OCI-LY7 (cell line): ENCODE measurements around the gene CARD14.

Experiments
- EZH2phosphoT487 ChIP-seq: fragments of 200-600 bp; sonication (generic); IDR thresholded peaks from 2 replicates; pipeline ENCODE4 v1.6.1; 2018; ENCODE audit warnings: low read depth, borderline replicate concordance, mild to moderate bottlenecking, mixed run types, antibody characterized with exemption, low read length, moderate library complexity, mixed read lengths
- TF ChIP-seq, protein P1 (sequence below): fragments of 200-600 bp; sonication (generic); conservative IDR thresholded peaks from 2 replicates; pipeline ENCODE4 v1.5.1; 2014; ENCODE audit warnings: mild to moderate bottlenecking, antibody characterized with exemption, low read length, moderate library complexity, mixed read lengths

DNA sequence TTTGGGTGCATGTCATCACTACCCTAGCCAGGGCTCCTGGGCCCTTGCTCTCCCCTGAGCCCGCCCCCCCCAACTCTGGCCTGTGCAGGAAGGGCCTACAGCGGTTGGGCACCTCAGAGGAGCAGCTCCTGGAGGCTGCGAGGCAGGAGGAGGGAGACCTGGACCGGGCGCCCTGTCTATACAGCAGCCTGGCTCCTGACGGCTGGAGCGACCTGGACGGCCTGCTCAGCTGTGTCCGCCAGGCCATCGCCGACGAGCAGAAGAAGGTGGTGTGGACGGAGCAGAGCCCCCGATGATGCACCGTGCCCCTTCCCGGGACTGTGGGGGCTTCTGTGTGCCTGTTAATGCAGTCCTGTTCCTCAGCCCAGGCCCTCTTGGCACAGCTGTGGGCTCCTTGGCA lies 38.2 kb downstream of the CARD14 start:
- TF ChIP-seq, protein P1, sequence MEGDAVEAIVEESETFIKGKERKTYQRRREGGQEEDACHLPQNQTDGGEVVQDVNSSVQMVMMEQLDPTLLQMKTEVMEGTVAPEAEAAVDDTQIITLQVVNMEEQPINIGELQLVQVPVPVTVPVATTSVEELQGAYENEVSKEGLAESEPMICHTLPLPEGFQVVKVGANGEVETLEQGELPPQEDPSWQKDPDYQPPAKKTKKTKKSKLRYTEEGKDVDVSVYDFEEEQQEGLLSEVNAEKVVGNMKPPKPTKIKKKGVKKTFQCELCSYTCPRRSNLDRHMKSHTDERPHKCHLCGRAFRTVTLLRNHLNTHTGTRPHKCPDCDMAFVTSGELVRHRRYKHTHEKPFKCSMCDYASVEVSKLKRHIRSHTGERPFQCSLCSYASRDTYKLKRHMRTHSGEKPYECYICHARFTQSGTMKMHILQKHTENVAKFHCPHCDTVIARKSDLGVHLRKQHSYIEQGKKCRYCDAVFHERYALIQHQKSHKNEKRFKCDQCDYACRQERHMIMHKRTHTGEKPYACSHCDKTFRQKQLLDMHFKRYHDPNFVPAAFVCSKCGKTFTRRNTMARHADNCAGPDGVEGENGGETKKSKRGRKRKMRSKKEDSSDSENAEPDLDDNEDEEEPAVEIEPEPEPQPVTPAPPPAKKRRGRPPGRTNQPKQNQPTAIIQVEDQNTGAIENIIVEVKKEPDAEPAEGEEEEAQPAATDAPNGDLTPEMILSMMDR, result no peak
- no peak for TF ChIP-seq EZH2phosphoT487
